MM.1S (cell line): Measurements from ENCODE around the gene PLPPR2.

Source experiments
- EZH2 ChIP-seq: fragments of 300-600 bp; sonication (generic); optimal IDR thresholded peaks from 2 replicates; pipeline ENCODE3; 2017; ENCODE audit warnings: low read depth, mild to moderate bottlenecking, antibody characterized with exemption, low read length, mixed read lengths
- TF ChIP-seq, protein P1 (sequence below): fragments of 300-600 bp; sonication (generic); IDR thresholded peaks from 2 replicates; pipeline ENCODE4 v1.5.1; 2016; ENCODE audit warnings: antibody characterized with exemption, low read length, mixed read lengths

- no peak for TF ChIP-seq EZH2
- TF ChIP-seq, protein P1, sequence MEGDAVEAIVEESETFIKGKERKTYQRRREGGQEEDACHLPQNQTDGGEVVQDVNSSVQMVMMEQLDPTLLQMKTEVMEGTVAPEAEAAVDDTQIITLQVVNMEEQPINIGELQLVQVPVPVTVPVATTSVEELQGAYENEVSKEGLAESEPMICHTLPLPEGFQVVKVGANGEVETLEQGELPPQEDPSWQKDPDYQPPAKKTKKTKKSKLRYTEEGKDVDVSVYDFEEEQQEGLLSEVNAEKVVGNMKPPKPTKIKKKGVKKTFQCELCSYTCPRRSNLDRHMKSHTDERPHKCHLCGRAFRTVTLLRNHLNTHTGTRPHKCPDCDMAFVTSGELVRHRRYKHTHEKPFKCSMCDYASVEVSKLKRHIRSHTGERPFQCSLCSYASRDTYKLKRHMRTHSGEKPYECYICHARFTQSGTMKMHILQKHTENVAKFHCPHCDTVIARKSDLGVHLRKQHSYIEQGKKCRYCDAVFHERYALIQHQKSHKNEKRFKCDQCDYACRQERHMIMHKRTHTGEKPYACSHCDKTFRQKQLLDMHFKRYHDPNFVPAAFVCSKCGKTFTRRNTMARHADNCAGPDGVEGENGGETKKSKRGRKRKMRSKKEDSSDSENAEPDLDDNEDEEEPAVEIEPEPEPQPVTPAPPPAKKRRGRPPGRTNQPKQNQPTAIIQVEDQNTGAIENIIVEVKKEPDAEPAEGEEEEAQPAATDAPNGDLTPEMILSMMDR, result no peak
Observed at GRCh38 chr19:11399667-11400066, 44.4 kb downstream of the PLPPR2 start.
